Activated T-cell treated with anti-CD3 and anti-CD28 coated beads, Interleukin-2, amount 50 U/mL, for 1 hour (primary cell): ENCODE data around the gene SNRK.

Experiments used
- DNase-seq: peaks from one replicate; pipeline ENCODE4 v3.0.0-alpha.2; 2020

SNRK gene

DNA sequence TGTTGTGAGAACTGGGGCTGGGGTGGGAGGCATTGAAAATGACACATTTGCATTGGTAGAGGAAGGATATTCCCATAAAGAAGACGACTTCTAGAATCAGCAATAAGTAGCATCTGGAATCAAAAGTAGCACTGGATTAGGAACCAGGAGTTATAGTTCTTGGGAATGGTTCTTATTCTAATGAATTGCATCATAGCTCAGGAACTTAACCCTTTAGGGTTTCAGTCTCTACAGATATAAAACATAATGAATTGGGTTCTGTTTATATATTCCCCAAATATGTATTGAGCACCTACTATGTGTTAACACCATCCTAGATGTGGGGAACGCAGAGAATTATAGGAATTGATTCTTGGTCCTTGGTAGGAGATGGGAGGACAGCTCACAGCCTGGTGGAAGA is 16.3 kb upstream of the SNRK start:
- DNase-seq = no peak

DNA sequence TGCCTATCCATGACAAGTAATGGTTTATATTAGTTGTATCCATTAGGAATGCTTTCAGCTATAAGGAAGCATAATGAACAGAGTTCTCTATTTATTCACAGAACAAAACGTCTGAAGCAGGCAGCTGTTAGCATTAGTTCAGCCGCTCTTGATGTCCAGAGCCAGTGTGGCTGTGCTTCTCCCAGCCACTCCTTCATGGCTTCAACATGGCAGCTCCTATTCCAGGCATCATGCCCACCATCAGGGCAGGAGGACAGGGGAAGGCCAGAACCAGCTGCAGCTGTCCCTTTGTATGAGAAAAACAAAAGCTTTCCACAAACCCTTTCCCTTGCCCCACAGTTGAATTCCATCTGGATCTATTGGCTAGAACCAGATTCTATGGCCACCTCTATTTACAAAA is 12.9 kb upstream of the SNRK start:
- no peak for DNase-seq

DNA sequence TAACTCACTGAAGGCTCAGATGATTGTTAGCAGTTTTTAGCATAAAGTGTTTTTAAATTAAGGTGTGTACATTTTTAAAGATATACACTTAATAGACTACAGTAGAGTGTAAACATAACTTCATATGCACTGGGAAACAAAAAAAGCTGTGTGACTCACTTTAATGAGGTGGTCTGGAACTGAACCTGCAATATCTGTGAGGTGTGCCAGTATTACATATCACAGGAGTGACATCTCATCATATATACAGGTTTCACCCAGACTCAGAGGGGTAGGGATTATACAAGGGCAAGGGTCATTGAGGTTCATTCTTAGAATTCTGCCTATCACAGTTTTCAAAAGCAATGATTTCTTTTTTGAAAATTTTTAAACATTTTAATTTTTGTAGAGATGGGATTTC is 7.3 kb upstream of the SNRK start:
- DNase-seq = no peak

DNA sequence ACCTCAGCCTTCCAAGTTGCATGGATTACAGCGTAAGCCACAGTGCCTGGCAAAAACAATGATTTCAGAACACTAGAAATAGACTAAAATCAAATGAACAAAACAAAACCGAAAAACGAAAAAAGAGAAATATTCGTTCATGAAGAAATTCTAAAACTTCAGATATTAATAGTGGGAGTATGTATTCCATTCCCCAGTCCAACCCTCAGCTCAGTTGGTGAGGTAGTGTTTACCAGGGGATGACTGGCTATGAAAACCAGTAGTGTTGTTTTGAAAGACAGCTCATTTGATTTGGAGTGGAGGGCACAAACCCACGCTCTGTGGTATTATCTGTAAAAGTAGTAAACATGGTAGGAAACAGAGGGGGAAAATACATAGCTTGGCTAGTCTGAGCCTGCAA is 6.8 kb upstream of the SNRK start:
- no peak for DNase-seq

DNA sequence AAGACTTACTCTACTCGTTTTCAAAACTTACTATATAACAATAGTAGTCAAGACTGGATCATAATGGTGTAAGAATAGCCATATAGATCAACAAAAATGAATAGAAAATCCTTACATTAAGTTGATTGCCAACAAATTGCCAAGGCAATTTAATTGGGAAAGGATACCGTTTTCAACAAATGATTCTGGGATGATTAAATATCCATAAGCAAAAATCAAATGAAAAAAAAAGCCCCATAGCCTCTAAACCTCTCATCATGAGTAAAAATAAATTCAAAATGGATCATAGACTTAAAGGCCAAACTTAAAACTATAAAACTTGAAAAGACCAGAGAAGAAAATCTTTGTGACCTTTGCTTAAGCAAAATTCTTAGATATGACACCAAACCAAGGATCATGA is 5.3 kb upstream of the SNRK start:
- DNase-seq = no peak

DNA sequence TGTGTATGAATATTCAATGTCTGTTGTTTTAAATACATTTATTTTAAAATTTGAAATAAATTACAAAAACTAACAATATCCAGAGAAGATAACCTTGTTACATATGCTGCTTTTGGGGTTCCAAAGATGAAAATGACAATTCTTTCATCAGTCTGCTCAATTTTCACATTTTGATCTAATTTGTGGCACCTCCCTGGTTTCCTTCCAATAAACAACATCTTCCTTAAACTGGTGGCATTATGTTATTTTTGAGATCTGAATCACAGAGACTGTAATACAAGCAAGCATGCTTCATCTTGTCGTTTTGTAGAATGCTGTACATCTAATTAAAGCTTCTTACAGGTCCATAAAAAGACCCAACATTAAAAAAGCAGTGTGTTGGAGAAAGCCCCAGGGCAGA is 2.2 kb upstream of the SNRK start:
- no peak for DNase-seq

DNA sequence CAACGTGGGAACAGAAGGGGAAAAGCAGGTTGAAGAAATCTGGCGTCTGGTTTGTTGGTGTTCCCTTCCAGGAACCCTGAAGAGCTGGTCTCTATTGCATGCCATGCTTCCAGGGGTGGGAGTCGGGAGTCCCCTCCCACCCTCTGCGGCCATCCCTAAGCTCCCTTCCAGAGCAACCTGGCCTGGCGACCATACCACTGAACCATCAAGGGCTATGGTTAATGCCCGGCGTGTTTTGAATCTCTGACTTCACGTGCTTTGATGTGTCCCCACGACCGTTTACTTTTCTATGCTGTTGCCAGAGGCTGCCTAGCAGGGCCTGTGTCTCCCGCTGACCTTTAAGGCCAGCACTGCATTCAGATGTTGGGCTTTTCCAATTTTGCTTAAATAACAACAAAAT is 696 bp upstream of the SNRK start:
- DNase-seq = no peak

DNA sequence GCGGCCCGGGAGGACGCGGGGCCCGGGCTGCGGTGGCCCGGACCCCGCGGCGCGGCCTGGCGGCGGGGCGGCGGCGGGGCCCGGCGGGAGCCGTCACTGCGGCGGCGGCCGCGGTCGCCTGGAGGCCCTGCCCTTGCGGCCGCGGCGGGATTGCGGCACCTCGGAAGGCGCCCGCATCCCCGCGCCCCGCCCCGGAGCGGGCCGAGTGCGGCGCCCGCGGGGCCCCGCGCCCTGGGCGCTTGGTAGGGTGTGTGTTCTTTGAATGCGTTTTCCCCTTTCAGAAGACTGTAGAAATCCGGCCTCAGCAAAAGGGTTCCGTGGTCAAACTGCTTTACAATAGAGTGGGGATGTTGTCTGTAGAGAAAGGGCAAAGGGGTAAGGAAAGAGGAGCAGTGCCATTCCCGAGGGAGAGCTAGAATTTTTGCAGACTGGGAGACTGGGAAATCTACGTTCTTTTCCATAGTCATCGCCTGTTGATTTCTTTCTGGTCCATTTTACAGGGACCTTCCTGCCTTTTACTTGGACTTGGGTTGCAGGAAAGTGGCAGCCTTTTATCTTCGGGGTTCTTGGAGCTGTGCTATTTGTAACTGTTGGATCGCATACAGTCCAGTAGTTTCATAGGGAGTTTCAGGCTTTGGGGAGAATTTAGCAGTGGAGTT is 630 bp downstream of the SNRK start:
- no peak for DNase-seq

DNA sequence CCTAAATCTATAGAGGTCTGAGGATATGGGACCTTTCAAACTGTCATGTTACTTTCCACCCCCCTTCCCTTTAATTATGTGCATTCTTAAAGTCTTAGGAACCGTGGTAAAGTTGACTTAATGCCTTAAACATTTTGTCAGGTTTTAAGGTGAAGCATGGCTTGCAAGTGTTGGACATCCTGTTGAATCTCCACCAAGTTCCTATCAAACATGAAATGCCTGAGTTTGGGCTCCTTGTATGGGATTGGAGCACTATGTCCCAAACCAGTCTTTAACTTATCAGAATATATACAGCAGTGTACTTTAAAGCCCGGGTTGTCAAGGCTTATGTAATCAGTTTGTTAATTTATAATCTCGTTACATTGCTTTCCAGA is 1.1 kb downstream of the SNRK start:
- no peak for DNase-seq

DNA sequence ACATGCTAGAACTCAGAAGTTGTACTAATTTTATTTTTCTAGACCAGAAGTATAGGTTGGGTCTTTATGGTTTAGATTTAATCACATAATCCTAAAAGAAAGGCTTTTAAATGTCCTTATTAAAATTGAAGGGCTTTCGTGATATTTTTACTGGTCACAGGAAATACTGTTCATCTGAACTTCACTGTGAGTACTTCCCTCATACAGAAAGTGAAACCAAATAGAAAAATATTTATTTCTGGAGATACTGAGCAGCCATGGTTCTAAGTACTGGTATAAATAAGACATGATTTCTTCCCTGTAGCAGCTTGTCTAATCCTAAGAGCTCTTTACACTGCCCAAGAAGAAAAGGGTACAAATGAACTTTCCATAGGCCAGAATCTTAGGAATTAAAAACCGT is 2.0 kb downstream of the SNRK start:
- no peak for DNase-seq

DNA sequence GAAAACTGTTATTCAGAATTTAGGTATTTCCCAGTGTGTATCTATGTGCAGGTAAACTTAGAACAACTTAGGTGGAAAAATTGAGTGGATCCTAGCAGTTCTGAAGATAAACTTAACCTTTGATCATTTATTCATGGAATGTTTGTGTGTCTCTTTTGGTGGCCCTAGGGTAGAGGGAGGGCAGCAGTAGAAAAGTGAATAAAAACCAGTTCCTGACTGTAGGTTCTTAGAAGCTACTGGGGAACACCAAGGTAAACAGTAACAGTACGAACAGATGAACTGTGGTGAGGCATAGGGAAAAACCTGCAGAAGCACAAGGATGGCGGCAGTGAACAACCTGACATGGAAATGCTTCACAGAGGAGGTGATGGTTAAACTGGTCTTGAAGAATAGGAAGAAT is 2.5 kb downstream of the SNRK start:
- no peak for DNase-seq

DNA sequence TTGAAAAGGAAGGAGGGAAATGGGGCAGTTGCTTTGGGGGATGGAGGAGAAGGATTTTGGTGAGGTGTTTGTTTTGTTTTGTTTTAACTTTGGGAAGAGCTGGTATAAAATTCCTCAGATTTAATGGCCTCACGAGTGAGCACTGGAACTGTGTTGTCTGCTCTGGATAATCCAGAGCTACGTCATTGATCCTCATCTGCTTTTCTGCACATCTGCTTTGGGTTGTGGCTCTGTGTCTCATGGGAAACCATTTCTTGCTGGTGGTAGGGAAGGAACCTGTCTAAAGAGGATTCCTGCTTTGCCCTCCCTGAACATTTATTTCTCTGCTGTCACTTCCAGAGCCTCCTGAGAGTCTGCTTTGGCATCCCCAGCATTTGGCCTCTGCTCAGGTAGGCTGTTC is 3.1 kb downstream of the SNRK start:
- DNase-seq = no peak

DNA sequence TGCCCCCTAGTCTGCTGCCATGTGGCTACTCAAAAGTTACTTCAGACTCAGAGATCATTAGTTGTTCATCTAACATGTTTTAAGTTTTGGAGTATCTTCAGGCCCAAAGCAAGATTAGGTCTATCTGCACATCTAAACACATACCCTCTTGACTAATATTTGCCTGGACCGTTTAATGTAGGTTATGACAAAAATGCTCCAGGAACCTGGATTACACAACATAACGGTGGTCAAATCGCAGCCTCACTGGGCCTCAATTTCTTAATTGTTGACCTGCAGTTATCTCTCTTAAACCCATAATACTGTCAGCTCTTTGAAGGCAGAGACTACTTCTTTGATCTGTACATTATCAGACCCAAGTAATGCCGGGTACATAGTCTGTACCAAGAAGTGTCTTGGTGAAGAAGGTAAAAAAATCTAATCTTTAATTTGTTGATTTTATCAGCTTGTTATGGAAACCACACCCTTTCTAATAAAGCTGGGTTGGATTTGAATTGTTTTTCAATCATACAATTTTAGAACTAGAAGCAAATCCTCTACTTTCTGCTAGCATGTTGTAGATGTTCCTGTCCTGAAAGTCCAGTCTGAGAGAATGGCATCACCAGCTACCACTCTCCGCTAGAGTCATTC is 3.6 kb downstream of the SNRK start:
- DNase-seq = no peak

DNA sequence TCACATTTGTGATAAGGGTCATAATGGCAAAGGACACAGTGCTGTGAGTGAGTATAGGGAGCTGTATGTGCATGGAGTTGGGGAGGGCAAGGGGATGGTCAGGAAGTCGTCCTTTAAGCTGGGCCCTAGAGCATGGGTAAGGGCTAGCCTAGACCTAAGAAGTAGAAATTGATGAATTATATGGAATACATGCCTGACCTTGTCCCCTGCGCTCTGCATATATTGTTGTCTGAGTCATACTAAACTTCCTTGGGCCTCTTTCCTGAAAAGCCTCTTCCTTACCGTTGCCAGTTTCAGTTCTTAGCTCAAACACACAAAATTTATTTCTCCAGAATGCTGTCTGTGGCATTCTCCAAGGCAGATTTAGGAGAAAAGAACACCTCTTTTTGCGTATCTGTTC is 4.6 kb downstream of the SNRK start:
- no peak for DNase-seq

DNA sequence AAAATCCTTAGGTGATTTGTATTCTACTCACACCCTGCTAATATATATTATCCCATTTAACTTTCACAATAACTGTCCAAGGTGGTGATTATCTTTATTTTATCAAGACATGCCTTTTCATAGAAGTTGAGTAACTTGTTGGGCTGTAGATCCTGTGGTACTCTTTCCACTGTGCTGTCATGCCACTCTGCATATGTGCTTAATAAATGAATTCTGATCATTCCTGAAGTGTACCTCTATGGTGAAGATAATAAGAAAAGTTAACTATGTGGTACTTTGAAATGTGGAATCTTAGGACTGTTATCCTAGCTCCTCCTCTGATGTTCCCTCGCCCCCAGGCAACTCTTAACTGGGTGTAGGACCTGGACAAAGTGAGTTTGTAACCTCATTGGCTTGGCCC is 5.2 kb downstream of the SNRK start:
- no peak for DNase-seq

DNA sequence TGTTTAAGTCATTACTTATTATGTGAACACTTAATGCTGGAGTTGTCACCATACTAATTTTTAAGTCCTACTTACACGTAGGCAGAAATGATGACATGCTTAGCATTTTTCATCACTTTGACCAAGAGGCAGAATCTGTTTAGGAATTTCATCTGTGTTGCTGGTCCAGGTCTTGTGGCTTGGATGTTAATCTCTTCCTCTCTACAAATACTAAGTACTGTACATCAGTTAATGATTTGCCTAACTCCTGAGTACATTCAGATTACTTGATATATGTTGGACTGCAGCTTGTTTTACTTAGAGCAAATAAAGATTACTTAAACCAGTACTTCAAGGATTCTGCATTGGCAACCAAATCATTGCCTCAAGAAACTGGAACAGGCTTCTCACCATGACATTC is 8.6 kb downstream of the SNRK start:
- DNase-seq = no peak

DNA sequence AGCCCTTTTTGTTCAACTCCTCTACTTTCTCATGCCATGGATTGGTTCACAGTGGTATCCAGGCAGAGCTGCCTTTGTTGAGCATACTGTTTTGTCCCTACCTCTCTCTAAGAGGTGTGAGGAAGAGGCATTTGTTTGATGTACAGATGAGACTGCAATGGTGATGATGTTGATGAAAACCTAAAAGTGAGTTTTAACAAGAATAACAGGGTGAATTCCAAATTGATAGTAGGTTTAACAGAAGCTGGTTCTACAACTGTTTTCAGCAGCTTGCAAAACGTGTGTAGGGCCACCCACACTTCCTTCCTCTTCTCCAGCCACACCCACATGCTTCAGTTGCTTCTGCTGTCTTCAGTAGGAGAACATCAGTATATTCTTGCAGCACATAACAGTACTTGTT is 10.2 kb downstream of the SNRK start:
- DNase-seq = peak; percentile 56

DNA sequence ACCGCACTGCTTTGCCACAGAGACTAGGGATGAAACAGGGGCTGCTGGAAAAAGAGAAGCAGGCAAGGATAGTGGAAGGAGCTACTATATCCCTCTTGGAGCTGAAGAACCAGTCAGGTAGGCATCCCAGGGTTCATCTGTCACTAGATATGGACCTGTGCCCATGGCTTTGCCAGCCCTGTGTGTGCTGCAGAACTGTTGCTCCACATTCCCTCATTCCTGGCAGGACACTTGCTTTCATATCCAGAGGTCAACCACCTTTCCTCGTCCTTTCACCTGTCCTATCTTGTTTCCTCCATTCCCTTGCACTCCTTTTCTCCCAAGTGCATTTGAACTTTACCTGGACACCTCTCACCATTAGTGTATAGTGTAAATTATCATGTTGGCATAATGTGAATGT is 12.0 kb downstream of the SNRK start:
- no peak for DNase-seq

DNA sequence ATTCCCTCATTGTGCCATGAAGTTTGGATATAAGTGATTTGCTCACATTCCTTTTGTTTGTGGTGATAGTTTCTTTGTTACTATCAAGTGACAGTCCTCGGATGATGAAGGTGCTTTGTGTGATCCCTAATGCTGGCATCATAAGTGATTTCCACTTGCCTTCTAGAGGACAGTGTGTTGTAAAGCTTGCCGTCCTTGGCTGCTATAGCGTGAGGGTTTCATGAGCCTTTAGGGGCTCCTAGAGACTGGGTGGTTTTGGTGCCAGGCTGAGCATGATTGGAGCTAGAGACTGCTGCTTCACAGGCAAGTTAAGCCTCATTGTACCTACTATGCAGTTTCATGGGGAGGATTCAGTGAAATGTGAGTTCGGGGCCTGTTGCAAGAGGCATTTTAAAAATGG is 12.4 kb downstream of the SNRK start:
- no peak for DNase-seq

DNA sequence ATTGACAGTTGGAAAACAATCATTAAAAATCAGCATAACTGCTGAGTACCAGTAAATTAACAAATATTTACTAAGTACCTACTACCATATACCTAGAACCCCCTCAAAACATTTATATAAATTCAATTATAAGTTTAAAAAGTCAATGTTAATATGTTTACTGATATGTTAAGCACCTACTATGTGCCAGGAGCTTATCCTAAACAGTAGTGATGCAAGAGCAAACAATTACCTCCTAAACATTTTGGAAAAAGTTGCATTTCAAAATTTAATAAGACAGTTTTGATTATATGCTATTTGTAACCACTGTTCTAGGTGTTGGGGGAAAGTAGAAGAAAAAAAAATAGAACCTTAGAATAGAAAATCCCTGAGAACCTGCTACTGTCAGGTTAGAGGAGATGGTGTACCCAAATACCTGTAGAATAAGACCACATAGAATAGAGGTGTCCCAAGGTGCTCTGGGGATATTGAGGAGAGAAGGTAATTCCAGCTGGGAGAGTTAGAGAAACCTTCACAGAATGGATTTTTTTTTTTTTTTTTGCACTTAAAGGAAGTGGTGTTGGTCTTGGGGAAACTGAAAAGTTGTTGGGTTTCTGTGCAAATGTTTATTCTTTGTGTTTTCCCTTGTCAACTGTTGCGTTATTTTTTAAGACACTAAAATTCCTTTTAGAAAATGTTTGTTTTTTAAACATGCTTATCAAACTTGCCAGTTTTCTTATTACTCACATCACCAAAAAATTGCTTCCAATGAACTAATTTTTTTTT is 16.0 kb downstream of the SNRK start:
- no peak for DNase-seq

DNA sequence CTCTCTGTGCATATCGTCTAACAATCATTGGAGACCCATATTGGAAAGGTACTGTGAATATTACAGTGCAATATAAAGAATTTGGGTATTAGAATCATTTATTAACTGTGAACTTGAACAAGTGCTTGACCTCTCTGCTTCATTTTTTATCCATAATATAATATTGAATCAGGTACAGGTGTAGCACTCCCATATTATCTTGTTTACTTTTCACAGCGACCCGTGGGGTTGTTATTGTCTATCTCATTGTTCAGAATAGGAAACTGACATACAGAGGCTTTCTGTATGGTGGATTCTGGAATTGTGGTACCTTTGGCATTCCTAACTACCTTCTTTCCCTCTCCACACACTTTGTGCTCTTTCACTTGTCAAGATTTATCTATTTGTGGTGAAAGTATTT is 17.8 kb downstream of the SNRK start:
- no peak for DNase-seq

DNA sequence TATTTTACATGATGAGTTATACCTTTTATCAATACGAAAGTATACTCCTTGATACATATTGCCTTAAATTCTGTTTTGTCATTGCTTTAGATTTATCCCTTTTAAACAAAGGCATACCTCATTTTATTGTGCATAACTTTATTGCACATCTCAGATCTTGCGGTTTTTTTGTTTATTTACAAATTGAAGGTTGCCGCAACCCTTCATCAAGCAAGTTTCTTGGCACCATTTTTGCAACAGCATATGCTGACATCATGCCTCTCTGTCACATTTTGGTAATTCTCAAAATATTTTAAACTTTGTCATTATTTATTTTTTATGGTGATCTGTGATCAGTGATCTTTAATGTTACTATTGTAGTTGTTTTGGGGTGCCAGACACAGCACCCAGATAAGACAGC is 20.9 kb downstream of the SNRK start:
- DNase-seq = no peak

DNA sequence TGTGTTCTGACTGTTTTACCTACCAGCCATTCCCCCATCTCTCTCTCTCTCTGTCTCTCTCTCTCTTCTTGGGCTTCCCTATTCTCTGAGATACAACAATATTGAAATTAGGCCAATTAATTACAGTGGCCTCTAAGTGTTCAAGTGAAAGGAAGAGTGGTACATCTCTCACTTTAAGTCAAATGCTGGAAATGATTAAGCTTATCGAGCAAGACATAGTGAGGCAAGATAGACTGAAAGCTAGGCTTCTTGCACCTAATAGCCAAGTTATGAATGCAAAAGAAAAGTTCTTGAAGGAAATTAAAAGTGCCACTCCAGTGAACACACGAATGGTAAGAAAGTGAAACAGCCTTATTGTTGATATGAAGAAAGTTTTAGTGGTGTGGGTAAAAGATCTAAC is 21.3 kb downstream of the SNRK start:
- no peak for DNase-seq
